ENCODE measurements around the gene AK5.
"Not testable (repeated sequence)": the region's sequence is repeated elsewhere in the genome, so short reads cannot be mapped to it uniquely, and the experiment has no call there.

The AK5 gene

DNA sequence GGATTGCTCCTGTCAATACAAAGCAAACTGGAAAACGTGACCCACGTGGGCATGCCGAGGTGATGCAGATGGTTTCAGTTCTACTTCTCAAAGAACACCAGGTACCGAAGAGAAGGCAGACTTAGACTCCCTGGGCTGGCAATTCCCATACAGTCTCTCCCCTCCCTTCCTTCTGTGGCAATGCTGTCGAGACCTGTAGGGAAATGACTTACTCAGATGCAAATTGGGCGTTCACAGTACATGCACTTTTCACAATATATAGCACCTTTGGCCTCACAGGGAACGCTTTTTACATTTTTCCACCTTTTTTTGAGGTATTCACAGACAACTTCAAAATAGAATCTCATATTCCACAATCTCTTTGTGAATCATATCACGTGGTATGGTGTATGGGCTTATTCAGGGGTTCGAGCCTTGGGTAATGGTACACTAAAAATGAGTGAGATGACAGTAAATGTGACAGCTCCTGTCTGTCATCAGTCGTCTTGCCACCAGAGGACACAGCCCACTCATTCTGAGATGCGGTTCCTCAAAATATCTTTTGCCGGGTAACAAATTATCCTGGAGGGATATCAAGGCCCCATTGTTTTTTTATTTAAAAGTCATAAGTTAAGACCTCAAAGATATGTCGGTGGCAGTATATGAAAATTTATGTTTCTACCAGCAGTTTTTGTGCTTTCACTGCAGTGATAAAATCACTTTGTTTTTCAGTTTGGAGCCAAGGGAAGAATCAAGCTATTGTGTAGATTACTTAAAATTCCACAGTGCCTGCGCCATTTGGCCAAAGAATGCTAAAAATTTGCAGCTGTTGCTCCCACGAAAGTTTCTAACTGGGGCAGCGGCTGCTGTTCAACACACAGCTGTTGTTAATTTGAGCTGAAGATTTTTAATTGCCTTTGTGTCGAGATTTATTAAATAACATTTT lies 232.3 kb downstream of the AK5 start:
- DNase-seq: no peak

DNA sequence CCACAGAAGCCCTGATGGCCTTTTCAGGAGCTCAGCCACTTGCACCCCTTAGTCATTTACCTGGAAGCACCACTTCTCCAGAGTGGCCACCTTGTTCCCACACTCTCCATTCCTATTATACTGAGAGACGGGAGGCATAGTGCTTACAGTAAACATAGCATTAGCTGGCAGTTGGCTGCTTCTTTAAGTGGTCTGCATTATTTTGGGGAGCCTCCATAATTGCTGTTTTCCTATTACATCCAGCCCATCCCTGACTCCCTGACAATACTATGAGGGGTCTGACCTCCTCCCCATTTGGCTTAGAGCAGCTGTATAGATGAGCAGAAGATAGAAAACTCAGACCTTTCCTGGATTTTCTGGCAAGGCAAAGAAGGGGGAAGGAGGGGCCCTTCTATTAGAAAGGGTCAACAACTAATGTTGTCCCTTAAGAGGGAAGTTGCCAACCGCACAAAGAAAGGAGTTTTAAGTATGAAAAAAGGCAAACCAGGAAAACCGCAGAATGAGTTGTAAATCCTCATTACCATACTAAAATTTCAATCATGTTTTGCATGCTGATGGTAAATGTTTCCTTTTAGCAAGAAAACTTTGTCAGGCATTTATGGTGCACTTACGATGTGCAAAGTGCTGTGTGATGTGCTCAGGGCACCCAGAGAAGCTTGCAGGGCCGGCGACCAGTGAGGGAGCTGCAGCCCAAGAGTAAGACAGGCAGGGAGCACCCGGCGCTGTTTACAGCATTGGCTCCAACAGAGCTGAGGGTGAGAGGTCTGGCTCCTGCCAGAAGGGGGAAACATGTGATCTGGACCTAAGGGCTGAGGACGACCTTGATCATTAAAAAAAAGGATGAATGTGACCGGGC lies 233.3 kb downstream of the AK5 start:
- DNase-seq: no peak

DNA sequence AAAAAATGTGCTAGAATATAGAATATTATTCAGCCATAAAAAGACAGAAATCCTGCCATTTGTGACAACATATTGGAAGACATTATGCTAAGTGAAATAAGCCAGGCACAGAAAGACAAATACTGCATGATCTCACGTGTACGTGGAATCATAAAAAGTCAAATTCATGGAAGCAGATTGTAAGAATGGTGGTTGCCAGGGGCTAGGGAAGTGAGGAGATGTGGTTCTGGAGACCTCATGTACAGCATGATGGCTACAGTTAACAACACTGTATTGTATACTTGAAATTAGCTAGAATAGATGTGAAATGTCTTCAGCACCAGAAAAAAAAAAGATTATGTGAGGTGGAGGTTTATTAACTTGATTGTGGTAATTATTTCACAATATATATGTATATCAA lies 234.3 kb downstream of the AK5 start:
- no peak for DNase-seq

DNA sequence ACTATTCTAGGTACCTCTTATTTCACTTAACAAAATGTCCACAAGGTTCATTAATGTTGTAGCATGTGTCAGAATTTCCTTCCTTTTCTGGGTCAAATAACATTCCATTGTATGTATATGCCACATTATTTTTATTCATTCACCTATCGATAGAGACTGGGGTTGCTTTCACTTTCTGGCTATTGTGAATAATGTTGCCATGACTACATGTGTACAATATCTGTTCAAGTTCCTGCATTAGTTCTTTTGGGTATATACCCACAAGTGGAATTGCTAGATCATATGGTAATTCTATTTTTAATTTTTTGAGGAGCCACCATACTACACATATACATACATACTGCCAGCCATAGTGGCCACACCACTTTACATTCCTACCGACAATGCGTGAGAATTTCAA lies 242.2 kb downstream of the AK5 start:
- DNase-seq: no peak

DNA sequence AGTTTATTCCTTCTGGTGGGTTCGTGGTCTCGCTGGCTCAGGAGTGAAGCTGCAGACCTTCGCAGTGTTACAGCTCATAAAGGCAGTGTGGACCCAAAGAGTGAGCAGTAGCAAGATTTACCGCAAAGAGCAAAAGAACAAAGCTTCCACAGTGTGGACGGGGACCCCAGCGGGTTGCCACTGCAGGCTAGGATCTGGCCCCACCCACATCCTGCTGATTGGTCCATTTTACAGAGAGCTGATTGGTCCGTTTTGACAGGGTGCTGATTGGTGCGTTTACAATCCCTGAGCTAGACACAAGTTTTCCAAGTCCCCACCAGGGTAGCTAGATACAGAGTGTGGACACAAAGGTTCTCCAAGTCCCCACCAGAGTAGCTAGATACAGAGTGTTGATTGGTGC lies 249.3 kb downstream of the AK5 start:
- DNase-seq: not testable (repeated sequence)

DNA sequence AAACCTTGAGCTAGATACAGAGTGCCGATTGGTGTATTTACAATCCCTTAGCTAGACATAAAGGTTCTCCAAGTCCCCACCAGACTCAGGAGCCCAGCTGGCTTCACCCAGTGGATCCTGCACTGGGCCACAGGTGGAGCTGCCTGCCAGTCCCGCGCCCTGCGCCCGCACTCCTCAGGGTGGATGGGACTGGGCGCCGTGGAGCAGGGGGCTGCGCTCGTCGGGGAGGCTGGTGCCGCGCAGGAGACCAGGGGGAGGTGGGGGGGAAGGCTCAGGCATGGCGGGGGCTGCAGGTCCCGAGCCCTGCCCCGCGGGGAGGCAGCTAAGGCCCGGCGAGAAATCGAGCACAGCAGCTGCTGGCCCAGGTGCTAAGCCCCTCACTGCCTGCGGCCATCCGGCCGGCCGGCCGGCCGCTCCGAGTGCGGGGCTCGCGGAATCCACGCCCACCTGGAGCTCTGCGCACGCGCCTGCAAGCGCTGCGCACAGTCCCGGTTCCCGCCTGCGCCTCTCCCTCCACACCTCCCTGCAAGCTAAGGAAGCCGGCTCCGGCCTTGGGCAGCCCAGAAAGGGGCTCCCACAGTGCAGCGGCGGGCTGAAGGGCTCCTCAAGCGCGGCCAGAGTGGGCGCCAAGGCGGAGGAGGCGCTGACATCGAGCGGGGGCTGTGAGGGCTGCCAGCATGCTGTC lies 249.9 kb downstream of the AK5 start:
- not testable (repeated sequence) for DNase-seq

DNA sequence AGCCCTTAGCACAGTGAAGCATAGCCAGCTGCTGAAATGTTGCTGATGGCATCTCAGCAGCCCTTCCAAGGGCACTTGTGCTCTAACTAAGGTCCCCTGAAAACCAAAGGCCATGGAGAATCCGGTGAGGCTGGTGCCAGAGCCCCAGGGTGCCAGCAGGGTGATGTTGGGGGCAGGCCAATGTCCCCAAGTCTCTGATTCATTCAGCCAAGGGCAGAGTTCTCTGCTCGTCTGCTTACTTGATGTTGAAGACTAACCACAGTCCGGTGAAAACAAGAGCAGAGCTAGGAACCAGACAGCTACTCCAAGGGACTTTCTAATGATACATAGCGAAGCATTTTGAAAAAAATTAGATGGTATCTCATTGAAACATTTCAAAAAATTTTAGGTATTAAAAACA lies 250.8 kb downstream of the AK5 start:
- no peak for DNase-seq

DNA sequence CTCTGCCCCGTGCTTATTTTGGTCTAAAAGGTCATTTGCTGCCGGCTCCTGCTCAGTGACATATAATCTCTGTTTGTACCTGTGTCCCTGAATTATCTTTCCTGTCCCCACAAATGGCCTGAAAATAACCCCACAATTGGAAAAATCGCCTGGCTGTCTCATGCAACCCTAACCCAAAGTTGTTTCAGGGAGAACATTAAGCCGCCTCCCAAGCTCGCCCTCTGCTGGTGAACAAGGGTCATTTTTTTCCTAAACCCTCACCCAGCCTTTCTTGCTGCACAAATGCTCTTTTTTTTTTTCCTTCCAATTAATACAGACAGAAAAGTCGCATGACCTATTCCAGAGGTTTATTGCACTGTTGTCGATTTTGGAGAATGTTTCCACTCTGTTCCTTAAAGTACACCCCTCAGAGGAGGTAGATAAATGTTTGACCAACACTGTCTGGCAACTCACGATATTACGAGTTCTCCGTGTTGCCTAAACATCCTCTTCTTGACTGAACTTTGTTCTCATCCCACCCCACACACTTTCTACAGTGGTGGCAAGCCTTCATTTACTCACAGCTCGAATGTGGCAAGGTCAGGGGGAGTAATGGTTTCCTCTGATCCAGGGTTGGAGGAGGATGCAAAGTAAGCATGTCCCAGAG lies 252.0 kb downstream of the AK5 start:
- peak; percentile 45 for DNase-seq

DNA sequence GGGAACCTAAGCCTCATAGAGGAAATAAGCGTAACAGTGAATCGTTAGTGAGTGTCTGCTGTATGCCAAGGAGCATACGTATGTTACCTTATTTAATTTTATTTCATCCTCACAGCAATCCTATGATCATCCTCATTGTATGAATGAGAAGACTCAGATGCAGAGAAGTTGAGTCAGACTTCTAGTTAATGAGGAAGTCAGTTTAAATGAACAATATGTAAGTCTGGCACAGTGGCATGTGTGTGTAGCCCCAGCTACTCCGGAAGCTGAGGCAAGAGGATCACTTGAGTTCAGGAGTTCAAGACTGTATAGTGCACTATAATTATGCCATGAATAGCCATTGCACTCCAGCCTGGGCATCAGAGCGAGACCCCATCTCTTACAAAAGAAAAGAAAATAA lies 252.6 kb downstream of the AK5 start:
- no peak for DNase-seq

DNA sequence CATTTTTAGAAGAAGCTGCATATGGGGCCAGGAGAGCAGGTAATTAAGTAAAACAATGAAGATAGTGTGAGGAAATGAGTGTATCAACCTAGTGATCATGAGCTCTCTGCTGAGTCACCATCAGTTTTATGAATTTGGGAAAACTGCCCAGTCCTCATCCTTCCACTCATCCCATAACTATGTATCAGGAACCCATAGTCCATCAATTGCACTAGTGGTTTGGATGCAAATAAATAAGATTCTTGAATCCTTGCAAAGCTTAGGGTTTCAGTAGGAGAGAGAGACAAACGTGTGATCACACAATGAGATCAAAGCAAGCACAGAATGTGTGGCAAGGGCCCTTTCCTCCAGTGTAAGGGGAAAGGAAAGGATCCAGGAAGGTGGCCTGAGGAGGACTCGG lies 255.0 kb downstream of the AK5 start:
- DNase-seq: no peak

DNA sequence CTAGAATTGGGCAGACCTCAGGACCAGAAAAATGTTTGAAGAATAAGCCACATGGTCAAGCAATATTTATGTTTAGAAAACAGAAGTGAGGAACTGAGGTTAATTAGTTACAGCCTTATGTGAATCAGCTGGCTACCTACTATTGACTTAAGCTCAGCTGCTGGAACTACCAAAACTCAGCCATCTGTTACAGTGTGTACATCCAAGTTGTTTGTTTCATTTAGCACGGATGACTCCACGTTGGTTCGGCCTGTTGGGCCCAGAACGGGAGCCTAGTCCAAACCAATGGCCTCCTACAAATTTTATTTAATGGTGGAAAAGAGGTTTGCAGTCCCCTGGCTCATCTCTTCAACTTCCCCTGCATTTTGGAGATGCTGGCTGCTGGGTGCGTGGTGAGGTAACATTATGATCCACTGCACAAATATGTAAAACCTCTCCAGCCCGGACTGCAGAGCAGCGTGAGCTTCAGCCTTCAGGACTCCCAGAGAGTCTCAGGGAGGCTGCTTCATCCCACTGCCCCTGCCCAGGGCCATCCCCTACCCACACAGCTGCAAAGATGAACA lies 257.2 kb downstream of the AK5 start:
- no peak for DNase-seq

DNA sequence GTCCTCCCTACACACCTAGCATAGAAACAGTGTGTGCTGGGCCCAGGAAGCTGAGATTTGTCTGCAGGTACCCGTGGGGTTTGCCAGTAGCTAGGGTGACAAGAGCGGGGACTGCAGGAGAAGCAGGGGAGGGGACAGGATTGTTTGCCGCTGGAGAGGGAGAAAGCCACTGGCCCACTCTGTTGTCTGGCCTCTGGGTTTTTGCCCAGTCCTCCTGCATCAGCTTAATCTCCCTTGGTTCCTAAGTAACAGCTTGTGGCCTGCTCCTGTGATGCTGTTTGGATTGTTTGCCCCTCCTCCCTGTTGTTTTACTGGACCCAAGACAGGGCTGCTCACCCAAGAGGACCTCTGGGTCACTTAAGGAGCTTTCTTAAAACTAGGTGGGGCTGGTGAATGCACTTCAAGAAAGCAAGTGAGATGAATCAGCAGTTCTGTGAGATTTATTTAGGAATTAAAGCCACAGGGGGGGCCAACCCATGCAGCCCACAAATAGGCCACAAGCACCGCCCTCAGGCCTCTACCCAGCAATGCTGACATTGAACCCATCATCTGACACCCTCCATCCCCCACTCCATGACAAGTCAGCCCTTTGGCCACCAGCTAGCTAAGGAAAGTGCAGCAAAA lies 257.8 kb downstream of the AK5 start:
- DNase-seq: no peak

DNA sequence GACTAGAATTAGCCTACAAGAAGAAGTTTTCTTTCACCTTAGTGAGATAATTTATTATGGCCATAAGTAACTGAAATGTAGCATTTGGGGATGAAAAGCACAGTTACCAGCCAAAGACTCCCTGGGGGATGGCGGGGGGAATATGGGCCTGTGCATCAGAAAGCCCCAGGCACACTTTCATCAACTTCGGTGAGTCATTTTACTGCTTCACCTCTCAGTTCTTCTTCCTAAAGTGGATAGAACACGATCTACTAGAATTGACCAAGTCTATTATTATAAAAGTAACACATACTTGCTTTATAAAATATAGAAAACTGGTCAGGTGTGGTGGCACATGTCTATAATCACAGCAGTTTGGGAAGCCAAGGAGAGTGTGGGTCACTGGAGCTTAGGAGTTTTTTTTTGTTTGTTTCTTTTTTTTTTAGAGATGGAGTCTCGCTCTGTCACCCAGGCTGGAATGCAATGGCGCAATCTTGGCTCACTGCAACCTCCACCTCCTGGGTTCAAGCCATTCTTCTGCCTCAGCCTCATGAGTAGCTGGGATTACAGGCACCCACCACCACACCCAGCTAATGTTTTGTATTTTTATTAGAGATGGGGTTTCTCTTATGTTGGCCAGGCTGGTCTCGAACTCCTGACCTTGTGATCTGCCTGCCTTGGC lies 258.8 kb downstream of the AK5 start:
- no peak for DNase-seq

DNA sequence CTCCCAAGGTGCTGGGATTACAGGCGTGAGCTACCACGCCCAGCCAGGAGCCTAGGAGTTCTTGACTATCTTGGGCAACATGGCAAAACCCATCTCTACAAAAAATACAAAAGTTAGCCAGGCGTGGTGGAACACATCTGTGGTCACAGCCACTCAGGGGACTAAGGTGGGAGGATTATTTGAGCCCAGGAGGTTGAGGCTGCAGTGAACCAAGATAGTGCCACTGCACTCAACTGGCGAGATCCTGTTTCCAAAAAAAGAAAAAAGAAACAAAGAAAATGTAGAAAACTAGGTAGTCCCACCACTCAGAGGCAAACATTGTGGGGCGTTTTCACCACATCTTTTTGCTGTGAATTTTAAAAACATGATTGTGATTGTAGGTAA lies 259.3 kb downstream of the AK5 start:
- DNase-seq: no peak

DNA sequence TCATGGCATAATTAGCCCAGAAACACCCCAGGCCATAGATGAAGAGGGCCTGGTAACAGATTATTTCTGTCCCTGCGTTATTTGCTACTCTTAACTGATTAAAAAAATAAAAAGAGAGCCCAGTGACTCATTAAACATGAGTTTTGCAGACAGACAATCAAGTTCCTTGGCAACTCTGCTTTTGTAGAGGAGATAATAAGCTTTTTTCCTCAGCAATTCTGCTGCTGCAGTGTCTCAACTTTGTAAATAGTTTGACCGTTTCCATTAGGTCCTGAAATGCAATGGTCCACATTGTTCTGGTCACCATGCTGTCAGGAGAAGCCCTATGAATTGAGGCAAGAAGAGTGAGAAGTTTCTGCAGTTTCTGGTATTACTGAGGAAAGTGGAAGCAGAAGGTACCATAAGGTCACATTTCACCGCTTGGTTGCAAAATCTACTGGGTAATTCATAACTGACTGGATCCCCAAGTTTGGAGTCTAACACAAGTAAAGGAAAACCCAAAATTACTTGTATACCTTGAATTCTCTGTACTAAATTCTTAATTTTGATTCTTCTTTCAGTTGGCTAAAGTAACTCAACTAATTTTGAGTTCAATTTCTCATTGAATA lies 261.1 kb downstream of the AK5 start:
- DNase-seq: no peak

DNA sequence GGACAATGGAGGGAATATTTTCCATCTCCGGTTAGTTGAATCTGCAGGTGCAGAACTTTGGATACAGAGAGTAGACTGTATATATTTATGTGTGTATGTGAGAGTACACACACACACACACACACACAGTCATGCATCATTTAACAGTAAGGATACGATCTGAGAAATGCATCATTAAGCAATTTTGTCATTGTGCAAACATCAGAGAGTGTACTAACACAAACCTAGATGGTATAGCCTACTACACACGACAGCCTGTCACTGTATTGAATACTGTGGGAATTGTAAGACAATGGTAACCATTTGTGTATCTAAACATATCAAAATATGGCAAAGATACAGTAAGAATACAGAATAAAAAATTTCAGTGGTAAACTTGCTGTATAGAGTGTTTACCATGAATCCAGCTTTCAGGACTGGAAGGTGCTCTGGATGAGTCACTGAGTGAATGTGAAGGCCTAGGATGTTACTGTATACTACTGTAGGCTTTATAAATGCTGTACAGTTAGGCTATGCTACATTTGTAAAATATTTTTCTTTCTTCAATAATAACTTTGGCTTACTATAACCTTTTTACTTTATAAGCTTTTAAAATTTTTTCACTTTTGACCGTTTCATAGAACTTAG lies 262.1 kb downstream of the AK5 start:
- DNase-seq: no peak

DNA sequence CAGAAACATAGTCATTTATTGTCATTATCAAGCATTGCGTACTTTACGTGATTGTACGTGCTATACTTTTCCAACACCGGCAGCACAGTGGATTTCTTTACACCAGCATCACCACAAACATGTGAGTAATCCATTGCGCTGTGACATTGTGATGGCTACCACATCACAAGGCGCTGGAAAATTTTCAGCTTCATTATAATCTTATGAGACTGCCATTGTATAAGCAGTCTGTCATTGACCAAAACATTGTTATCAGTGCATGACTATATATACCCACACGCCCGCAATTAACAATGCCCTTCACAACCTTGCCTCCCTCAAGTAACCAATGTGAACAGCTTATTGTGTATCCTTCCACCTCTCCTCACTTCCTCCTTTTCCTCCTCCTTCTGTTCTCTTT lies 263.0 kb downstream of the AK5 start:
- no peak for DNase-seq

DNA sequence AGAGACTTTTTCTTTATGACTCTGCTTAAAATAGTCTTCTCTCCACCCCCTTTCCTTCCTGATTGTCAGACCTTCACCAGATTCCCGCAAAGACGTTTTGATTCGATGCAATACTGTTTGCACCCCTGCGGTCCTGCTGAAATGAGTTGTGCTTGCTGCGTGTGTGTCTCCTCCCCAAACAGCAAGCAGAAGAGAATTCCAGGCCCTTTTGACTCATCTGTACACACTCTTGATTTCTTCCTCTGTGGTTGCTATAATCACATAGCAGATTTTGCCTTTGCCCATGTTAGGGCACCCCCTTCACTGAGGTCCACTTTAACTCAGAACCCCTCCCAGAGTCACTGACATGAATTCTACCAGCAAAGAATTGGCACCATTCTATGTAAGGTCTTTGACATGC lies 264.2 kb downstream of the AK5 start:
- no peak for DNase-seq

DNA sequence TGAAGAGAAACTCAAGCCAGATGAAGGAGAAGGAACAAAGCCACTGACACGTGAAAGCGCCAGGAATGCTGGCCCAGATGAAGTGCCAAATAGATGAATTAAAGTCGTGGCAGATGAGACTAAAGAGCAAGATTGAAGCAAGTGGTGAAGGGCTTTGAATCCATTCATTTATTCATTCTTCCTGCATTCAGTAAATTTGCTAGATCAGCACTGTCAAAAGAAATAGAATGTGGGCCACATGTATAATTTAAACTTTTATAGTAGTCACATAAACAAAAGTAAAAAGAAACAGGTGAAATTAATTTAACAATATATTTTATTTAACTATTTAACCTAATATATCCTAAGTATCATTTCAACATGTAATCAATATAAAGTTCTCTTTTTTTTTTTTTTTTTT lies 265.1 kb downstream of the AK5 start:
- no peak for DNase-seq

DNA sequence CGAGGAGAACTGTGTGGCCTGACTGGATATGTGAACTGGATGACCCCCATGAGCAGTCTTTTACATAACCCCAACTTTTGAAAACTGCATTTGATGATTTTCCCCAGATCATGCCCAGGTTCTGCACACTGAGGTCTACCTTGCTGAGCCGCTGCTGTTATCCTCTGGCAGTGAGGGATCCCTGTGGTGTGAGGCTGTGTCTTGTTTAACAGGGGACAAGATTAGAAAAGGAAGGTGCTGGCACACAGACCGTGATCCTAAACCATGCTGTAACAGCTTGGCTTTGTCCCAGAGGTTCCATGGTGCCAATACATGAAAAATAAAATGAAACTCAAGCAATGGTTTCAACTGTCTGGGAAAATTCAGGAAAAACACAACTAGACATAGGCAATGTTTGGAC lies 266.5 kb downstream of the AK5 start:
- no peak for DNase-seq

DNA sequence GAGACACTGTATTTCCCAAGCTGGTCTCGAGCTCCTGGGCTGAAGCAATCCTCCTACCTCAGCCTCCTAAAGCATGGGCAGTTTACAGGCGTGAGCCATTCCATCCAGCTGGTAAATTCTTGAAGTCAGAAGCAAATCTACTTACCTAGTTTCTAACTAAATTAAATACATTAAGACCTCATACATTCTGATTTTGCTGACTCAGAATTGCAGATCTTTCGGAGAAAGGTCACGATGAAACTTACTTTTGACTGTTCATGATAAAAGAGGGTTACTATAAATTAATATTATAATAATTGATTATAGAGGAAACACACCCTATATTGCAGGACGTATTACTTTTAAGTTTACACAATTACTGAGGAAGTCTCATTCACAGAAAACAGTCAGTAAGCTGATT lies 268.3 kb downstream of the AK5 start:
- no peak for DNase-seq

Measured in T-helper 9 cell (primary cell).